HepG2 (cell line): ENCODE measurements around the gene BLVRA. TPM values are rescaled to one million over a fixed set of nuclear protein-coding genes. Genes with fewer than 3 reads are reported as not detected.

Experiments used
- ATAC-seq: fragments of 200-7000 bp; cut with Tn5 transposase; 3 replicates; pipeline ENCODE4 v1.9.1; 2020; ENCODE audit warnings: mild to moderate bottlenecking, moderate library complexity
- BruUV-seq: library from RNA; stranded (reverse); fragments of 400-500 nt; replicated peaks from 2 replicates; lab custom pipeline; 2021; lab: Mats Ljungman, UMichigan
- CTCF ChIA-PET: fragments of 300-600 bp; formaldehyde crosslinking; extraction: SDS; loops from one replicate; lab custom pipeline; 2021; ENCODE audit warnings: low total read pairs, inconsistent platforms, low intra/inter-chr PET ratio; lab: Yijun Ruan, JAX
- POLR2A ChIA-PET: fragments of 350-600 bp; sonication (Branson Sonifier 250); formaldehyde crosslinking; loops from one replicate; lab custom pipeline; 2020; ENCODE audit warnings: antibody characterized with exemption, inconsistent platforms; lab: Yijun Ruan, JAX
- DNase-seq: peaks from one replicate; pipeline ENCODE4 v3.0.0-alpha.2; 2015; ENCODE audit warnings: low spot score
- FAIRE-seq: peaks from 3 replicates; lab custom pipeline; 2011; peaks lifted over from hg19 to GRCh38; lab: Jason Lieb, UNC
- H2AFZ ChIP-seq: one replicate; pipeline ENCODE4 v1.6.1; 2011; ENCODE audit warnings: low read length, inconsistent platforms
- H3K27ac ChIP-seq: fragments of 300-600 bp; 3 replicates; pipeline ENCODE4 v1.8.0; 2011; ENCODE audit warnings: mixed run types, mild to moderate bottlenecking, mixed read lengths, low read length, inconsistent platforms; ENCODE audit not compliant: insufficient read depth; ENCODE audit errors: extremely low read length
- H3K27me3 ChIP-seq, 2 experiments: fragments of 200-600 bp in 1 of 2; 2 replicates in 1 of 2; 3 replicates in 1 of 2; pipeline versions ENCODE4 v1.6.0 to v1.8.0; 2011; ENCODE audit warnings: low read length in 2 of 2, mild to moderate bottlenecking in 2 of 2, moderate library complexity in 2 of 2, inconsistent platforms in 1 of 2; ENCODE audit not compliant: insufficient read depth in 2 of 2, control insufficient read depth in 1 of 2
- H3K36me3 ChIP-seq, 2 experiments: fragments of 200-600 bp in 1 of 2; replicated peaks in 1 of 2; 2 replicates in 1 of 2; 3 replicates in 1 of 2; pipeline versions ENCODE4 v1.5.1 to v1.8.0; 2011; ENCODE audit warnings: low read length in 2 of 2, inconsistent platforms in 1 of 2; ENCODE audit not compliant: insufficient read depth in 2 of 2, control insufficient read depth in 1 of 2
- H3K4me1 ChIP-seq: 2 replicates; pipeline ENCODE4 v1.5.1; 2012; ENCODE audit warnings: low read length, inconsistent platforms; ENCODE audit not compliant: insufficient read depth
- H3K4me2 ChIP-seq: 2 replicates; pipeline ENCODE4 v1.6.0; 2011; ENCODE audit warnings: low read depth, low read length, inconsistent platforms
- H3K4me3 ChIP-seq, 3 experiments: fragments of 200-600 bp in 1 of 3; sonication (generic), shearing (Covaris generic) in 1 of 3; replicated peaks in 1 of 3; 2 replicates each; pipeline ENCODE4 v1.5.1; 2011 to 2016; ENCODE audit warnings: low read length in 3 of 3, inconsistent platforms in 2 of 3, low read depth in 2 of 3, mild to moderate bottlenecking in 2 of 3, control low read depth in 1 of 3, mixed read lengths in 1 of 3; ENCODE audit not compliant: insufficient read depth in 1 of 3
- H3K79me2 ChIP-seq: one replicate; pipeline ENCODE4 v1.6.1; 2011; ENCODE audit warnings: low read length, inconsistent platforms; ENCODE audit not compliant: insufficient read depth
- H3K9ac ChIP-seq: 2 replicates; pipeline ENCODE4 v1.6.0; 2011; ENCODE audit warnings: mild to moderate bottlenecking, low read depth, low read length, inconsistent platforms; ENCODE audit not compliant: insufficient read depth
- H3K9me3 ChIP-seq: 2 replicates; pipeline ENCODE4 v1.5.1; 2012; ENCODE audit warnings: mild to moderate bottlenecking, low read length
- H4K20me1 ChIP-seq: 2 replicates; pipeline ENCODE4 v1.6.0; 2011; ENCODE audit warnings: inconsistent platforms, mild to moderate bottlenecking, low read length, moderate library complexity; ENCODE audit not compliant: insufficient read depth
- ASH2L ChIP-seq: fragments of 300-600, 200-600 bp; sonication (generic); IDR thresholded peaks from 2 replicates; pipeline ENCODE4 v1.7.0; 2017; ENCODE audit warnings: low read depth, mild to moderate bottlenecking, moderate library complexity, mixed read lengths, low read length; ENCODE audit not compliant: insufficient read length
- EHMT2 ChIP-seq: fragments of 200-600 bp; sonication (generic); IDR thresholded peaks from 2 replicates; pipeline ENCODE4 v1.7.0; 2017; ENCODE audit warnings: antibody characterized with exemption, low read depth, low read length, borderline replicate concordance
- GFI1 ChIP-seq: sonication (generic); formaldehyde crosslinking; IDR thresholded peaks from 2 replicates; pipeline ENCODE4 v1.5.0; 2020; ENCODE audit warnings: missing genetic modification reagents, mild to moderate bottlenecking, borderline replicate concordance
- SIX4 ChIP-seq: sonication (generic); formaldehyde crosslinking; IDR thresholded peaks from 2 replicates; pipeline ENCODE4 v1.4.0; 2020; ENCODE audit warnings: missing genetic modification reagents
- ZFP36L2 ChIP-seq: sonication (generic); formaldehyde crosslinking; IDR thresholded peaks from 2 replicates; pipeline ENCODE4 v1.4.0; 2020; ENCODE audit warnings: missing genetic modification reagents
- ZNF549 ChIP-seq: sonication (generic); formaldehyde crosslinking; IDR thresholded peaks from 2 replicates; pipeline ENCODE4 v1.5.0; 2020; ENCODE audit warnings: missing genetic modification reagents
- WGBS: methylation state at CpG from one replicate; pipeline ENCODE4 v1.1.6; 2017; ENCODE audit warnings: low lambda C conversion rate; 5-methylcytosine and 5-hydroxymethylcytosine counted together
- in situ Hi-C: cut with HindIII; loops from 2 replicates; pipeline ENCODE4 v1.10.0; 2017; ENCODE audit warnings: low pct_unique_long_range_greater_than_20kb; ENCODE audit not compliant: extremely low pct_ligation_motif_present
- intact Hi-C: fragments of 100-400 bp; cut with micrococcal nuclease; formaldehyde crosslinking; loops from one replicate; pipeline ENCODE4 v1.10.0; 2022; ENCODE audit not compliant: unreplicated experiment
- polyA plus RNA-seq, 8 experiments: library from polyadenylated mRNA; depleted of rRNA in 3 of 8; stranded (reverse) in 7 of 8; unstranded in 1 of 8; fragments of >200 nt; fragmentation: Illumina TruSeq in 4 of 8; extraction: Trizol in 4 of 8; gene quantifications; 2 replicates each; pipeline versions ENCODE4 v1.2.1 to v1.2.3, GENCODE V29; 2011 to 2016; ENCODE audit warnings: low read depth in 4 of 8, missing spikeins in 1 of 8, mixed read lengths in 1 of 8; ENCODE audit not compliant: insufficient read depth in 1 of 8
- total RNA-seq, 5 experiments: library from RNA; depleted of rRNA; stranded (reverse); fragments of >200 nt; fragmentation: Illumina TruSeq; extraction: Trizol; gene quantifications; 2 replicates each; pipeline ENCODE4 v1.2.3, GENCODE V29; 2016; ENCODE audit warnings: low read depth in 1 of 5
- TF ChIP-seq, protein P1 (sequence below), 2 experiments: fragments of 450-650 bp in 1 of 2; sonication (generic) in 1 of 2; formaldehyde crosslinking; IDR thresholded peaks; 2 replicates each; pipeline versions ENCODE4 v1.5.0 to v1.8.0; 2020 to 2022; ENCODE audit warnings: mild to moderate bottlenecking in 1 of 2, missing genetic modification reagents in 1 of 2
- TF ChIP-seq, protein P2 (sequence below): sonication (generic); formaldehyde crosslinking; IDR thresholded peaks from 2 replicates; pipeline ENCODE4 v1.5.0; 2020; ENCODE audit warnings: mild to moderate bottlenecking, missing genetic modification reagents, moderate library complexity

Gene BLVRA
- total and polyA plus RNA-seq, 2 of the 13 experiments (the other 11 are each of a cell fraction or from before 2014, with no cell fraction given) = 39.2 to 64.2 TPM

DNA sequence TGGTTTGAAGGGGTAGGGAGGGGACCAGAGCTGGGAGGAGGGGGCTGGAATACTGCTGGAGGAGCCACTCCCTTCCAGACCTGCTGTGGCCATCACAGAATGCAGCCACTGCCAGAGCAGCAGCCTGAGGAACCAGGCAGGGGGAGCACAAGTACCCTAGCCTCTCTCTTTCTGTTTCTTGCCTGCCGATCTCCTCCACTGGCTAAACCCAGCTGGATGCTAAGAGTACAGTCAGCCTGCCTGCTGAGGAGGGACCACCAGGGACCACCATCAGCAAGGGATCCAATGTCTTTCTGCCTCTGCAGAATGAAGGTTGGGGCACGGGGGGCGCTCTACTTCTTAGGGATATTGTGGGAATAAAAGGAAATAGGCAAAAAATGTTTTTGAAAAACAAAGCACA is 4.7 kb downstream of the BLVRA start (continued):
- TF ChIP-seq, protein P1, sequence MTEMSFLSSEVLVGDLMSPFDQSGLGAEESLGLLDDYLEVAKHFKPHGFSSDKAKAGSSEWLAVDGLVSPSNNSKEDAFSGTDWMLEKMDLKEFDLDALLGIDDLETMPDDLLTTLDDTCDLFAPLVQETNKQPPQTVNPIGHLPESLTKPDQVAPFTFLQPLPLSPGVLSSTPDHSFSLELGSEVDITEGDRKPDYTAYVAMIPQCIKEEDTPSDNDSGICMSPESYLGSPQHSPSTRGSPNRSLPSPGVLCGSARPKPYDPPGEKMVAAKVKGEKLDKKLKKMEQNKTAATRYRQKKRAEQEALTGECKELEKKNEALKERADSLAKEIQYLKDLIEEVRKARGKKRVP (CRISPR knock-in tag; IDR thresholded peaks at IDR 0.05) = no peak
- TF ChIP-seq, protein P2, sequence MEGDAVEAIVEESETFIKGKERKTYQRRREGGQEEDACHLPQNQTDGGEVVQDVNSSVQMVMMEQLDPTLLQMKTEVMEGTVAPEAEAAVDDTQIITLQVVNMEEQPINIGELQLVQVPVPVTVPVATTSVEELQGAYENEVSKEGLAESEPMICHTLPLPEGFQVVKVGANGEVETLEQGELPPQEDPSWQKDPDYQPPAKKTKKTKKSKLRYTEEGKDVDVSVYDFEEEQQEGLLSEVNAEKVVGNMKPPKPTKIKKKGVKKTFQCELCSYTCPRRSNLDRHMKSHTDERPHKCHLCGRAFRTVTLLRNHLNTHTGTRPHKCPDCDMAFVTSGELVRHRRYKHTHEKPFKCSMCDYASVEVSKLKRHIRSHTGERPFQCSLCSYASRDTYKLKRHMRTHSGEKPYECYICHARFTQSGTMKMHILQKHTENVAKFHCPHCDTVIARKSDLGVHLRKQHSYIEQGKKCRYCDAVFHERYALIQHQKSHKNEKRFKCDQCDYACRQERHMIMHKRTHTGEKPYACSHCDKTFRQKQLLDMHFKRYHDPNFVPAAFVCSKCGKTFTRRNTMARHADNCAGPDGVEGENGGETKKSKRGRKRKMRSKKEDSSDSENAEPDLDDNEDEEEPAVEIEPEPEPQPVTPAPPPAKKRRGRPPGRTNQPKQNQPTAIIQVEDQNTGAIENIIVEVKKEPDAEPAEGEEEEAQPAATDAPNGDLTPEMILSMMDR (CRISPR knock-in tag) = peak; percentile 24; the same call in 1 of the 2 replicates
- no peak for TF ChIP-seq ZNF549 (CRISPR knock-in tag)
- TF ChIP-seq, all 625 proteins: peak for 3

DNA sequence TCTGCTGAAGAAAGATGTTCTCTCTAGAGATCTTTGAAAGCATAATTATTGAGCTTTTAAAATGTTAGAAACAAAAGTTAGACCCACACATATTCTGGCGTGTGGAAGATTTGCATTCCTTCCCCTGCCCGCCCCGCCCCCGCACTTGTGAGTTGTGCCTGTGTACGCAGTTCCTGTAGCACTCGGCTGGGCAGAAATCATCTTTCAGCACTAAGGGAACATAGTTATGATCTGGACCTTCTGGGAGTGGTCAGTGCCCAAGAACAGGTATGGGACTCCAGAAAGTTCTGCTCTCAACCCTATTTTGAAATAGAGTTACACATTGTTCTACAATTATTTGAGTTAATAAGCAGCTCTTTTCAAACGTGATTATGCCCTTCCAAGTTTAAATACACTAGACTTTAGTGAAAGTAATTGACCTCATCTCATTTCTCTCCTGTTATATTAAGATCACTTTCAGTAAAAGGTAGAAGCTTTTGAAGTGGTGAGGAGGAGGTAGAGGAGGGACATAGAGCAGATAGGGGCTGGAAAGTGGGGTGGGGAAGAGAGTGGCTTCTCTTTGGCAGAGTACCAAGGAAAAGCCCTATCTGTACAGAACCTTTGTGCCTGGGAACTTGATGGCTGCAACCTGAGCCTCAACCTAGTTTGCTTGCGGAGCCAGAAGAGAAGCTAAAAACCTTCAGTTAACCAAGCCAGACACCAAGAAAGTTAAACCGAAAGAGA is 5.7 kb downstream of the BLVRA start:
- 14% methylated on average over 9 of the region's 9 CpGs for WGBS
- no peak overlapping the region for H2AFZ ChIP-seq
- DNase-seq (peak; percentile 58), FAIRE-seq (no peak), ATAC-seq (peak; percentile 70)
- CTCF ChIA-PET = no interaction called here
- H3K27ac ChIP-seq = peak overlapping the region; percentile 82
- H3K9me3 ChIP-seq = no peaks in the 10 kb centered on the region
- in situ Hi-C loops = no loop called here
- no peaks in the 10 kb centered on the region for H3K36me3 ChIP-seq
- peaks cover 96% of the 10 kb centered on the region for H3K4me1 ChIP-seq
- H3K4me2 ChIP-seq = peak overlapping the region; percentile 87
- POLR2A ChIA-PET = interaction anchor here (0.6 to 3.2 kb wide), 6 partner anchors 15 to 1255 kb away, joined by 3 to 23 read pairs (median 6); partner anchors contain the start of genes COA1 and MRPS24
- peak; percentile 16; the same call in 1 of the 2 replicates for TF ChIP-seq GFI1 (CRISPR knock-in tag)
- no peak for TF ChIP-seq ZFP36L2 (CRISPR knock-in tag)
- 0 out of 2 replicates have a peak, but pooled peaks have one; percentile 4 for TF ChIP-seq EHMT2
- peak; percentile 7 for TF ChIP-seq ASH2L
- TF ChIP-seq SIX4 = 0 out of 2 replicates have a peak, but pooled peaks have one; percentile 31
- H3K27me3 ChIP-seq = no peaks in the 10 kb centered on the region; a peak in 1 of 5 replicates
- H3K79me2 ChIP-seq = peaks cover 31% of the 10 kb centered on the region
- no TSS peak for BruUV-seq
- no peaks in the 10 kb centered on the region for H4K20me1 ChIP-seq
- H3K9ac ChIP-seq = peak overlapping the region; percentile 60
- intact Hi-C loops = loop anchor here (2.0 kb wide), 1 partner anchor 35 kb away; the partner anchor contains the start of gene COA1
- peak overlapping the region in 2 of 3 experiments; percentile 45 to 47; a peak in 4 of 6 replicates for H3K4me3 ChIP-seq
